HG02610 (cell line): ENCODE data around the gene SLC9A9.
"Not testable (repeated sequence)": the region's sequence is repeated elsewhere in the genome, so short reads cannot be mapped to it uniquely, and the experiment has no call there.

Experiments
- ATAC-seq: cut with Tn5 transposase; IDR thresholded peaks from one replicate; pipeline ENCODE4 v1.9.1; 2021; ENCODE audit warnings: mild to moderate bottlenecking, moderate library complexity; ENCODE audit not compliant: unreplicated experiment

Gene SLC9A9

DNA sequence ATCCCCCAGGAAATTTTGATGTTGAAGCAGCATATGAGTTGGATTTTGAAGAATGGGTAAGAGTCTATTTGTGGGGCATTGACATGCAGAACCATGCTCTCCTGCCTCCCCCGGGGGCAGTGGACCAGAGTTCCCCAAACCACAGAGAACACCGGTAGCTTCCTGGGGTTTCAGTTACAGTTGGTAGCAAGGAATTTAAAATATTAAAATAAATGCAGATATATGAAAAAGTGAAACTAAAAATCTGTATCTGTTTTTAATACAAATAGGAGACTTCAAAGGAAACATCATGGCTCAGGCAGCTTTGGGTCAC is 37.4 kb downstream of the SLC9A9 start:
- ATAC-seq: peak; percentile 45

- ATAC-seq: no peak
These were observed 37.9 kb downstream of the SLC9A9 start for GRCh38 chr3:143810166-143810952.

DNA sequence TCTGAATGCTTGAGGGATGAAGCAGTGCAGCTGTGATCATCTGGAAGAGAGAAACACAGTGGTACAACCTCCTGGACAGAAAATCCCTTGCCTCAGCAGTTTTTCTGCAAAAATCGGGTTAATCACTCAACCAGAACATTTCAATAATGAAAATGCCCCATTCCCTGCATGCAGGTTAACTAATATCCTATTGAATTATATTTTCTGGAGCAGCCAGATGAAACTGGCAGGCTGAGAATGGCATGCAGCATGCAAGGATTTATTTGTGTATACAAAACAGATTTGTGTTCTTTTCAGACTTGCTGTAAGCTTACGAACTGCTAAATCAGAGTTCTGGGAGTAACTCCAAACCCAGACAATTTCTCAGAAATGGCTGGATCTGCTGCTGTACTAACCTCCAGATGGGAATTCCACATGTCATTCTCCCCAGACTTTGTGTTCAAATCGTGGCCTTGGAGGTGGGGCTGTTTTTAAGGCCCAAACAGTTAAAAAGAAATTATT is 39.1 kb downstream of the SLC9A9 start:
- ATAC-seq: no peak

DNA sequence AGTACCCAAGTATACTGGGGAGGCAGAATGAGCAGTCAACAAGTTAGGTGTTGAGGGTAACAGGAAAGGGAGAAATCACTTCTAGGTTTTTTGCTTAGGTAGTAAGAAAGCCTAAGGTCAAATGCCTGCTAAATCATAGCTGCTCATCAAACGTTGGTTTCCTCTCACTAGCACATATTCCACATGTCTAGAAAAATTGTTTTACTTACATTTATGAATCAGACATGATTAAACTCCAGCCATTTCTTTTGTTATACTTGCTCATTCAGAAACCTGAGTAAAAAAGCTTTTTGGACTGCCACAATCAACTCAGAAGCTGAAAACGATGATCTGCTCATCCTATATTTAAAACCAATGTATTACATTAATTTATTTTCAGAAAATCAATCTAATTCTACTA is 40.2 kb downstream of the SLC9A9 start:
- no peak for ATAC-seq

DNA sequence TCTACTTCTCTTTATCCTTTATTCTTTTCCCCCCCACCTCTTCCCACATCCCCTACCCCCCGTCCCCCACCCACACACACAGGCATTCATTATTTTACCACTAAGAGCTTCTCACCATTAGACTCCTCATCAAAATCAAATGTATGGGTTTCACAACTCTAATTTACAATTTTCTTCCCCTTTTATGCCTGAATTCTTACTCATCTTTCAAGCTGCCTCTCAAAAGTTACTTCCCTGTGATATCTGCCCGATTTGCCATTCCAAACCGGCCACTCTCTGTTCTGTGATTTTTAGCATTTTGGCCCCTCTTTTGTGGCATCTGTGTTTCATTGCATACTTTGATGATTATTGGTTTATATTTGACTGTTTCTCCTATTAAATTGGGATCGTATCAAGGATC is 42.2 kb downstream of the SLC9A9 start:
- ATAC-seq: no peak

- not testable (repeated sequence) for ATAC-seq
These were observed 42.8 kb downstream of the SLC9A9 start for GRCh38 chr3:143805476-143805875.

DNA sequence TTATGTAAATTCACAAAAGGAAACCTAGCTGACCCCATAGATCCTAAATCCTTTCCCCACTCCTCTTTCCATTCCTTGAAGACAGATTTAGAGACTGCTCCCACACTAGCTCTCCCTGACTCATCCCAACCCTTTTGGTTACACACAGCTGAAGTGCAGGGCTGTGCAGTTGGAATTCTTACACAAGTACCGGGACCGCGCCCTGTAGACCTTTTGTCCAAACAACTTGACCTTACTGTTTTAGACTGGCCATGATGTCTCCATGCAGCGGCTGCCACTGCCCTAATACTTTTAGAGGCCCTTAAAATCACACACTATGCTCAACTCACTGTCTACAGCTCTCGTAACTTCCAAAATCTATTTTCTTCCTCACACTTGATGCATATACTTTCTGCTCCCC is 47.2 kb downstream of the SLC9A9 start:
- ATAC-seq: not testable (repeated sequence)

GRCh38 chr3:143798151-143798550 is 50.1 kb downstream of the SLC9A9 start:
- not testable (repeated sequence) for ATAC-seq

DNA sequence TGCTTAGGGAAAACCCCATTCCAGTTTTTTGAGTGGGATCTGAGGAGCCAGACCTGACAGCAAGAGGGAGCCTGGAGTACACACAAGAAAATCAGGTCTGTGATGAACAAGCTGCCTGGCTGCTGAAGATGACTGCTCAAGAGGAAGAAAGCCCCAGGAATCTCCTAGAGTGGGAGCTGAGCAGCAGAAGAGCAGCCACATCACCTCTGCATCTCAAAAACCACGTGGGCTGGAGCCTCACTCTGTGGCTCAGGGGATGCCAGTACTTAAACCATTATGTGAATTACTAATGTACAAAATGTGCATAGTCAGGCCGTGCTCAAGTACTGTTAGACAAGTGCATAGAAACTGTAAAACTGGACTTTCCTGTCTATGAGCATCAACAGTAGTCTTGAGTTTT is 52.4 kb downstream of the SLC9A9 start:
- ATAC-seq: no peak

- ATAC-seq: no peak
These were observed 53.3 kb downstream of the SLC9A9 start for GRCh38 chr3:143794793-143795462.

- no peak for ATAC-seq
These were observed 54.3 kb downstream of the SLC9A9 start for GRCh38 chr3:143793971-143794370.

DNA sequence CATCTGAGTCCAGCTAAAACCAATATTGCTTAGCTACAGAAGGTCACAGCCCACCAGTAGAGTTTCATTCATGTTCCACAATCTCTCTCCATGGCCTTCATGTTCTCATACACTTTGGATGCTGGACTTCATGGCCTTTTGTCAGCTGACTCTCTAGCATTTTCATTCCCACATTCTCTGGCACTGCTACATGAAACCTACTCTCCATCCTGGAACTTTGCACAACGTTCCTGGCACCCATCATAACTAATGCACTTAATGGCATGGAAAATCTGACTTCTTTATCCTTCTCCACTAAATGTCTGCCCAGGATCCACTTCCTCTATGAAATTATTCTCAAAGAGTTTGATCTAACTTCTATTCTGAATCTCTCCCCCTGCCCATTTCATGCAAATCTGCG is 56.9 kb downstream of the SLC9A9 start:
- ATAC-seq: no peak

DNA sequence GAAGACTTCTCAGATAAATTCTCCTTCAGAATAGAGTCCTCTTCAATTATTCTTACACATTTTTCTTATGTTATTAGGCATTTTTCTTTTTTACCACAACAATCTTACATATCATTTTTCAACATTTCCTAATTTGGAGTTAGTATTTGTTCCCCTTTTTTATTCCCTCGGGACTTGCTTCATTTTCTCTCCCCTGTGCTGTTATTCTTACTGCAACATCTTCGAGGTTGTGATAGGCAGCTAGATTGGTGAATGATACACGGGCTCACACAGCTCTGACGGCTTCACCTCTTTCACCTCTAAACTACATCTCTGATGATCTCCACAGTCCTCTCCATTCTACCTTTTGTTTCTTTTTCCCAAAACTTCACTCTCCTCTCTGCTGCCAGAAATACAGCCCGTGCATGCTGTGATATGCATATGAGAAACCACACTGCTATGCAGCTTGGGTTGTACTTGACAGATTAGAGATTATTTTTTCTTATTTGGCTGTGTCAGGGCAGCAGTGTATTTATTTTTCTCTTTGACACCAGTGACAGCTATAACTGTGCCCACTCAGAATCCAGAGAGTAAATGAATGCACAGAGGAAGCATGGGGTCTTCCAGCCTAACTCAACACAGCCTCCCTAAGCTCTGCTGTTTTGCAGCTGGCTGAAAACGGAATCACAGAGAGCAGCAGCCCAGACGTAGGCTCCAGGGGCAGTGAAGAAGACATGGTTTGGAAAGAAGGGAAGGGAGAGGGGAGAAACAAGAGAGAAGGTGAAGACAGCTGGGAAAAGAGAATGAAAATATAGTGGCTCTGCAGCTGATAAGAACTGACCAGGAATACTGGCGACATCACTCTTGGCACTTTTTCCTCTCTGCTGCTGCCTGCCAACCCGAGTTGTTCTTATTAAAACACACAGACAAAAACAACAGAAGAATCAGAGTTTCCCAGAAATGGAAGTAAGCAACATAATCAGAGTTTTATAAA is 61.8 kb downstream of the SLC9A9 start:
- peak; percentile 43 for ATAC-seq

- ATAC-seq: no peak
These were observed 63.8 kb downstream of the SLC9A9 start for GRCh38 chr3:143784446-143784845.

DNA sequence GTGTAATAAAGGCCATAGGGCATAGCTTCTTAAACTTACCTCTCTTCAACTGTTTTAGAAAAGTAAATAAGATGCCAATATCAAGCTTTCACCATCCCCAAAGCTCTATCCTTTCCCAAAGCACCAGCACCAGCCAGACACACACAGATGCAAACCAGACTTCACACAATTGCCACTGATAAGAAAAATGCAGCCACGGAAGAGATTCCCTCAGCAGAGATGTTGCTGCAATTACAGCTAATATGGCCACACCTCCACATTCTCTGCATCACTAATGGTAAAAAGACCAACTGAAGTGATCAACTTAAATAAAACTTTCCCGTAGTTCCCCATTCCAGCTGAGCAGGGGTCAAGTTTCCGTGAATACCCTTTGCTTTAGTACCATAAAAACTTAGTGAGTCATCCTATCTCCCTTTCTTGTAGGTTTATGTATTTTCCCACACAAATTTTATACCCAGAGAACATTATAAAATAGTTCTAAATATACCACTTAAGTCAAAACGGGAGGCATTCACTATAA is 64.4 kb downstream of the SLC9A9 start:
- ATAC-seq: no peak

- peak; percentile 89 for ATAC-seq
These were observed 72.8 kb downstream of the SLC9A9 start for GRCh38 chr3:143775459-143775858.

DNA sequence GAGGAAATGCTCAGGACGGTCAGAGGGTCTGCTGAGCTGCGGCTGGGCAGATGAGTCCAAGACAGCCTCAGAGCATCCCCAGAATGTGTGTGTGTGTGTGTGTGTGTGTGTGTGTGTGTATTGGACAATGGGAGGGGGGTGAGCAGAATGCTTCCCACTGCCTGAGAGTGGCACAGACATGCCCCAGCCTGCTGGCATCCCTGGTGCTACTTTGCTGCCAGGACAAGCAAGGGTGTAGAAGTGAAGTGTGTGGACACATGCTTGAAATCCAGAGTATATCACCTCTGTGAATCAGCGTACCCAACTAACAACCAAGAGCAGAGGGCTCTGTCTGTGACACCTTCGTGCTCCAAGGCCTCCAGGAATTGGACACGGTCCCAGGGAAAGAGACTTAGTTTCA is 76.3 kb downstream of the SLC9A9 start:
- ATAC-seq: no peak

- no peak for ATAC-seq
These were observed 77.0 kb downstream of the SLC9A9 start for GRCh38 chr3:143771258-143771657.

DNA sequence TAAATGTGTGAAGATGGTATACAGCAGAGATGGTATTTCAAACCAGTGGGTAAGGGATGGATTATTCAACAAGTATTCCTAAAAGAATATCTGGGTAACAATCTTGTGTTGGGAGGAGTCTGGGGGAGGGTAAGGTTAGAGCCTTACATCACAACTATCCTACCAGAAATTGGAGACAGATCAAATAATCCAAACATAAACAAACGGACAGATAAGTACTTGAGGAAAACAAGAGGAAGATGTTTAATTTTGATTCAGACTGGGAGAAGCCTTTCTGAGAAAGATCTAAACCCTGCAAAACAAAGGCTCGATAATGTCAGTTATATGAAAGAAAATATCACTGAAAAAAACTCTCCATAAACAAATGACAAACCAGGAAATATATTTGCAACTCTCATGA is 77.9 kb downstream of the SLC9A9 start:
- no peak for ATAC-seq

DNA sequence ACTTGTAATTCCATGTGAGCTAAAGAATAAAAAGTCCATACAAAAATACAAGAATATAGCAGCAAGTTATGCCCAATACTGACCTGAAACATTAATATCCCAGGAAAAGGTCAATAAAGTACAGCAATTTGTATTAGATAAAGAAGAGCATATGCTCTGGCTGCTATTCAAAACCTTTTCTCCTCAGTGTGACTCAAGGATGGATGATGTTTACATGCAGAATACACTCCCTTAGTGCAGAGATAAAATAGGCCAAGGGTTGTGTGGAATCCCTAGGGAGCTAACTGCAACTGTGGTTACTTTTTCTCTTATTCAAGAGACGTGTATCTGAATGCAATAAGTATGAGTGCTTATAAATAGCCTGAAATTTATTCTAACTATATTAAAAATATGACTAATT is 78.7 kb downstream of the SLC9A9 start:
- ATAC-seq: no peak

DNA sequence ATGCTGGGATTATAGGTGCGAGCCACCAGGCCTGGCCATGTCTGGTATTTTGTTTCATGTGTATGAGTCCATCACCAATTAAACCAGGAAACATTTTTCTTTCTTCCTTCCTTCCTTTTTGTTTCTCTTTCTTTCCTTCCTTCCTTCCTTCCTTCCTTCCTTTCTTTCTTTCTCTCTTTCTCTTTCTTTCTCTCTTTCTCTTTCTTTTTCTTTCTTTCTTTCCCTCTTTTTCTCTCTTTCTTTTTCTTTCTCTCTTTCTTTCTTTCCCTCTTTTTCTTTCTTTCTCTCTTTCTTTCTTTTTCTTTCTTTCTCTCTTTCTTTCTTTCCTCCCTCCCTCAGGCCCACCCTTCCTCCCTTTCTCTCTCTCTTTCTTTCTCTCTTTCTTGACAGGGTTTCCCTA is 83.4 kb downstream of the SLC9A9 start:
- no peak for ATAC-seq
